LNCaP clone FGC (cell line): ENCODE results near the gene PTH.

Experiments used
- DNase-seq: peaks from one replicate; pipeline ENCODE4 v3.0.0-alpha.2; 2011; ENCODE audit warnings: low read depth
- H3K4me3 ChIP-seq: 2 replicates; pipeline ENCODE4 v1.5.1; 2011; ENCODE audit warnings: mild to moderate bottlenecking, low read depth, low read length, control low read depth
- CTCF ChIP-seq: IDR thresholded peaks from 2 replicates; pipeline ENCODE4 v1.5.1; 2012; ENCODE audit warnings: mild to moderate bottlenecking; ENCODE audit not compliant: control insufficient read depth, insufficient read depth; ENCODE audit errors: extremely low read depth

The PTH gene

GRCh38 chr11:13495929-13496328 lies at the start of gene PTH:
PTH (minus strand) TSS chr11:13495997; CDS start chr11:13492855, 3,142 bp downstream.
- no peak within 1 kb of the TSS for H3K4me3 ChIP-seq
- TF ChIP-seq CTCF: no peak
- DNase-seq: no peak

GRCh38 chr11:13538044-13538443 lies 42.2 kb upstream of the PTH start:
- no peak overlapping the region for H3K4me3 ChIP-seq
- no peak for TF ChIP-seq CTCF
- DNase-seq: no peak

GRCh38 chr11:13535819-13536218 lies 40.0 kb upstream of the PTH start:
- DNase-seq: peak; percentile 80
- TF ChIP-seq CTCF: peak; percentile 57
- H3K4me3 ChIP-seq: no peak overlapping the region

GRCh38 chr11:13534358-13534757 lies 38.6 kb upstream of the PTH start:
- no peak for TF ChIP-seq CTCF
- H3K4me3 ChIP-seq: no peak overlapping the region
- no peak for DNase-seq

GRCh38 chr11:13525257-13525656 lies 29.5 kb upstream of the PTH start:
- no peak for TF ChIP-seq CTCF
- no peak for DNase-seq
- no peak overlapping the region for H3K4me3 ChIP-seq

GRCh38 chr11:13503393-13503792 lies 7.6 kb upstream of the PTH start:
- DNase-seq: no peak
- no peak overlapping the region for H3K4me3 ChIP-seq
- no peak for TF ChIP-seq CTCF

- no peak overlapping the region for H3K4me3 ChIP-seq
- no peak for TF ChIP-seq CTCF
- no peak for DNase-seq
These were observed 6.7 kb upstream of the PTH start for GRCh38 chr11:13502492-13502891.
